OCI-LY3 (cell line): ENCODE data around the gene LCOR.

Experiments
- CTCF ChIP-seq: fragments of 200-600, 300-600 bp; sonication (generic); IDR thresholded peaks from 2 replicates; pipeline ENCODE4 v1.5.1; 2014; ENCODE audit warnings: antibody characterized with exemption, low read length, low read depth
- EZH2phosphoT487 ChIP-seq: fragments of 200-600 bp; shearing (Covaris generic); IDR thresholded peaks from 2 replicates; pipeline ENCODE4 v1.6.1; 2018; ENCODE audit warnings: antibody characterized with exemption, mixed run types, low read depth

DNA sequence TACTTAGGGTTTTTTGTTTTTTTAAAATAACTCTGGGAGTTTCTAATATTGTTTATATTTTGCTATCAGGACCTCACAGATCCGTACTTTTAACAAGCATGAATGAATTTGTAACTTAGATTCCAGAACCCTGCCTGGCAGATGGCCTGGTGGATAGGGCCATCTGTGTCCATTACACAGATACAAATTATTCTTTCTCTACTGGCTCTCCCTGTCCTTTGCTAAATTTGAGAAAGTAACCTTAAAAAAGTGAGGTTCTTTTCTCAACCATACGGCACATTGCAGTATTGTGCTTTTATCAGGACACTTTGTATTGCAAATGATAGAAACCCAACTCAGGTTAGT, 26.6 kb downstream of the LCOR start:
- TF ChIP-seq CTCF (no peak), EZH2phosphoT487 (no peak)
